AG04449 (cell line): ENCODE results near the gene CCNI2.
"Not testable (repeated sequence)": the region's sequence is repeated elsewhere in the genome, so short reads cannot be mapped to it uniquely, and the experiment has no call there.

Experiments
- CTCF ChIA-PET: fragments of 350-600 bp; formaldehyde crosslinking; extraction: SDS; loops from one replicate; lab custom pipeline; 2021; ENCODE audit warnings: antibody characterized with exemption; lab: Yijun Ruan, JAX
- POLR2A ChIA-PET: fragments of 400-600, 350-600 bp; formaldehyde crosslinking; extraction: SDS; loops from one replicate; lab custom pipeline; 2020; ENCODE audit warnings: antibody characterized with exemption, inconsistent platforms; lab: Yijun Ruan, JAX
- DNase-seq: peaks from one replicate; pipeline ENCODE4 v3.0.0-alpha.2; 2010; ENCODE audit warnings: low read depth, low spot score
- H3K4me3 ChIP-seq: 2 replicates; pipeline ENCODE4 v1.5.1; 2011; ENCODE audit warnings: low read depth, mild to moderate bottlenecking, control low read depth, low read length
- TF ChIP-seq, protein P1 (sequence below): IDR thresholded peaks from one replicate; pipeline ENCODE4 v1.5.1; 2011; ENCODE audit warnings: mild to moderate bottlenecking, moderate library complexity, low read length, control low read depth, inconsistent platforms; ENCODE audit not compliant: insufficient read depth; ENCODE audit errors: missing control alignments

CCNI2 gene

GRCh38 chr5:132797651-132798050 is 50.4 kb downstream of the CCNI2 start:
- ChIA-PET POLR2A (no interaction called here), CTCF (interaction anchor here (1.0 to 1.5 kb wide), 3 partner anchors 10 to 22 kb away, joined by 3 to 7 read pairs (median 4); no protein-coding TSS in a partner anchor)
- TF ChIP-seq, protein P1, sequence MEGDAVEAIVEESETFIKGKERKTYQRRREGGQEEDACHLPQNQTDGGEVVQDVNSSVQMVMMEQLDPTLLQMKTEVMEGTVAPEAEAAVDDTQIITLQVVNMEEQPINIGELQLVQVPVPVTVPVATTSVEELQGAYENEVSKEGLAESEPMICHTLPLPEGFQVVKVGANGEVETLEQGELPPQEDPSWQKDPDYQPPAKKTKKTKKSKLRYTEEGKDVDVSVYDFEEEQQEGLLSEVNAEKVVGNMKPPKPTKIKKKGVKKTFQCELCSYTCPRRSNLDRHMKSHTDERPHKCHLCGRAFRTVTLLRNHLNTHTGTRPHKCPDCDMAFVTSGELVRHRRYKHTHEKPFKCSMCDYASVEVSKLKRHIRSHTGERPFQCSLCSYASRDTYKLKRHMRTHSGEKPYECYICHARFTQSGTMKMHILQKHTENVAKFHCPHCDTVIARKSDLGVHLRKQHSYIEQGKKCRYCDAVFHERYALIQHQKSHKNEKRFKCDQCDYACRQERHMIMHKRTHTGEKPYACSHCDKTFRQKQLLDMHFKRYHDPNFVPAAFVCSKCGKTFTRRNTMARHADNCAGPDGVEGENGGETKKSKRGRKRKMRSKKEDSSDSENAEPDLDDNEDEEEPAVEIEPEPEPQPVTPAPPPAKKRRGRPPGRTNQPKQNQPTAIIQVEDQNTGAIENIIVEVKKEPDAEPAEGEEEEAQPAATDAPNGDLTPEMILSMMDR = no peak
- no peak overlapping the region for H3K4me3 ChIP-seq
- DNase-seq = no peak

DNA sequence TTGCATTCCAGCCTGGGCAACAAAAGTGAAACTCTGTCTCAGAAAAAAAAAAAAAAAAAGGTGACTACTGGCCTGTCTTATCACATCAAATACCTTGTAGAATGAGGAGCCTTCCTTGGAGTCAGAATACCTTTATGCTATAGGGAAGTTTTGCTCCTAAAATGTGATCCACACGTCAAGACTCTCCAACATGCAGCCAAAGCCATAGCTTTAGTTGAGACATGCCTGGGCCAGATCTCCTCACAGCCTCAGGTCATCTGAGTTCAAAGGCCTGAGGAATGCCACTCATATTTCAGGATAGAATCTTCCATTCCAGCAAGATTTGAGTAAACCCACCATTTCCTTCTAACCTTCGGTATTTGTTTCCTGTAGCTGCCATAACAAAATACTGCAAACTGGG is 52.2 kb downstream of the CCNI2 start:
- DNase-seq = no peak
- POLR2A ChIA-PET = no interaction called here
- TF ChIP-seq, protein P1 = no peak
- CTCF ChIA-PET = interaction anchor here (0.6 to 1.5 kb wide), 3 partner anchors 8 to 571 kb away, joined by 3 to 7 read pairs (median 3); no protein-coding TSS in a partner anchor
- no peak overlapping the region for H3K4me3 ChIP-seq

GRCh38 chr5:132800545-132800944 is 53.3 kb downstream of the CCNI2 start:
- CTCF ChIA-PET = interaction anchor here (0.7 to 4.2 kb wide), 7 partner anchors 10 to 53 kb away, joined by 3 to 31 read pairs (median 5); no protein-coding TSS in a partner anchor
- DNase-seq = no peak
- POLR2A ChIA-PET = interaction anchor here (0.6 kb wide), 1 partner anchor 12 kb away, joined by 4 read pairs; the partner anchor contains the start of gene SOWAHA
- TF ChIP-seq, protein P1 = no peak
- H3K4me3 ChIP-seq = no peak overlapping the region

GRCh38 chr5:132802044-132802684 is 54.9 kb downstream of the CCNI2 start:
- TF ChIP-seq, protein P1 = no peak
- ChIA-PET CTCF (interaction anchor here (0.8 to 4.2 kb wide), 6 partner anchors 8 to 886 kb away, joined by 3 to 31 read pairs (median 4); no protein-coding TSS in a partner anchor), POLR2A (no interaction called here)
- DNase-seq = no peak
- no peak overlapping the region for H3K4me3 ChIP-seq

DNA sequence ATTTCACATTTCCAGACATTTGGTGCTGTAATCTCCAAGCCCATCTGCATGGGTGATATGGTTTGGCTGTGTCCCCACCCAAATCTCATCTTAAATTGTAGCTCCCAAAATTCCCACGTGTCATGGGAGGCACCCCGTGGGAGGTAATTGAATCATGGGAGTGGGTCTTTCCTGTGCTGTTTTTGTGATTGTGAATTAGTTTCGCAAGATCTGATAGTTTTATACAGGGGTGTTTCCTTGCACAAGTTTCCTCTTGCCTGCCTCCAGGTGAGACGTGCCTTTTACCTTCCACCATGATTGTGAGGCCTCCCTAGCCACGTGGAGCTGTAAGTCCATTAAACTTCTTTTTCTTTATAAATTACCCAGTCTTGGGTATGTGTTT is 55.5 kb downstream of the CCNI2 start:
- POLR2A ChIA-PET, DNase-seq, H3K4me3 ChIP-seq: not testable (repeated sequence)
- CTCF ChIA-PET = interaction anchor here (1.1 to 4.2 kb wide), 3 partner anchors 18 to 416 kb away, joined by 3 to 31 read pairs (median 3); no protein-coding TSS in a partner anchor
